GM21515 (cell line): ENCODE measurements around the gene EPB41L2.
"Not testable (repeated sequence)": the region's sequence is repeated elsewhere in the genome, so short reads cannot be mapped to it uniquely, and the experiment has no call there.

Source experiments
- ATAC-seq: cut with Tn5 transposase; IDR thresholded peaks from one replicate; pipeline ENCODE4 v1.9.1; 2021; ENCODE audit not compliant: unreplicated experiment

Gene EPB41L2

DNA sequence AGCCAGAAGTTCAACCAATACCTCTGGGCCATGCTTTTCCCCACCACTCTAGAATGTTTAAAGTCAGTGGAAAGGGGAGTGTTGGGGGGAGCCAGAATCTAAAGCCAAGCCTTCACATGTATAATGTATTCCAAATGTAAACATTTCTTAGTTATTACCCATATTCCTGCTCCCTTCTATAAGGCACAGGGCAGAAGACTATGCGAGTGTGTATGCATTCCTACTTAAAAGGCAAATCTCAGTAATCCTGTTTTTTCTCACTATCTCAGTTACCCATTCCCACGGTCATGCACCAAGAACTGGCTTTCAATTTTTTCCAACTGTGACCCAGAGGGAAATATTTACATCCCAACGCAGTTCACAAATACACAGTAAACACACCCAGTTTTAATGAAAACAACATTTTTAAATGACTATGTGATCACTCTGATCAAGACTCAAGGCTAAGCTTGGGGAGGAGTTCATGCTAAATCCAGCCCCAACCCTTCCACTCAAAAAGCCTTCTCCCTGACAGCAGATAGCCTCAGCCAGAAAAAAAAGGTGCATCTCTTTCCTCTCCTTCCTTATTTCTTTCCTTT, 57.5 kb downstream of the EPB41L2 start:
- ATAC-seq = no peak

DNA sequence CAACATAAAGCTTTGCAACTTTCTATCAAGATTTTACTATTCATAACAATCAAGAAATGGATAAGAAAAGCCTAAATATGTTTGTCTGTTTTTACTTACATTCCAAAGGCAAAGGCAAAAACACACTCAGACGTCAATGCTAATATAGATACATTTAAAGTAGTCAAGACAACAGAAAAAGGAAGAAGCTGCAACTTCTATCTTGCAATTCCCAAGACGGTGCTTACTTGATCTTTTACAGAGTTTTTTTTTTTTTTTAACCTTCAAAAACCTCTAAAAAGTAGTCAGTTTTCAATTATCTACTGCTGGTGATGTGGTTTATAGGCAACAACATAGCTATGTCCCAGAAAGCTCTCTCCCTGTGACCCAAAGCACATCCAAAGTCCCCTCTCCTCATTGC, 58.1 kb downstream of the EPB41L2 start:
- no peak for ATAC-seq

DNA sequence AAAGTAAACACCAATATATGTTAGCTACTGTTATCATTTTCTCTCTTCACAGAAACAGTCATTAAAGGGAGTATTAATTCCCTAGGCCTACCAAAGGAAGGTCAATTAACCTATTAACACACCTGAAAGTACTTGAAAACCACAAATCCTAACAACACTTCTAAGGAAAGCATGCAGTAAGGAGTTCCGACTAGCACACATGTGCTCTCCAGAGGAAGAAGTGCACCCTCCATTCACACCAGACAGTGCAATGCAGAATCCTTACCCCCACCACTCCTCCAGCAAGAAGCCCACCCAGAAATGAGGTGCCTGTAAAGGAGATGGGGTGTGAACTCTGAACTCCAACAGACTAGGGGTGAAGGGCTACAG, 58.7 kb downstream of the EPB41L2 start:
- no peak for ATAC-seq

DNA sequence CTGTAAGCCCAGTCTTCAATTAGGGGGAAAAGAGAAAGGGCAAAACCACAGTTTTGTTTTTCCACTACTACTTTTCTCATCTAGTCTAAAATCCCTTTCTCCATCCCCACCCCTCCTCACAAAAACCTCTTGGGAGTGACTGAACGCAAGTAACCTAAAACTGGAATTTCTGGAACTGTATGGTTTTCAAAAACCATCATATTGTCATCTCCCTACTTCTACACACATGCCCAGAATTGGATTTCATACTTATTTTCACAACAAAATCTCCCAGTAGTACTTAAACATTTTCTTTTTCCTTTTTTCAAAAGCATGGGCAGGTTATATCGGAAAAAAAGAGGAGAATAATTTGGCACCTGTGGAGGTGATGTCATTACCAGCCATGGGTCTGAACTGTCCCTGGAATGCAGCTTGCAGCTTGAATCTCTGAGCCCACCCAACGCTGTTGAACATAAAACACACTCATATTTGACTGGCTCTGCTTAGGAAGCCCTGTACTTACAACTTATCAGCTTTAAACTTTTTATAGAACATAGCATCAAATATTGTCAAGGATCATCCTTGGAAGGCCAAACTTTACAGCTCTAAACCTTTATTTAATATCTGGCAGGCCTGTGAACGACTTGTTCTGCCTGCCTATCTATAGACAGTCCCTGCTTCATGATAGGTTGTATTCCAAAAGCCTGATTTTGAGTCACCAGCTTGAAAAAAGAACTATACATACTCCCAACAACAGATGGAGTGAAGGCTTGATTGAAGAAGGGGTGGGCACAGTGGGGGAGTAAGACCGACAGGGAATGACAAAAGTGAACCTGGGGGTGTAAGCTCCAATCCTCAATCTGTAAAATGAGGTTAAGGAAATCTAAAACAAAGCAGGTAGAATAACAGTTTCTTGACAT, 59.3 kb downstream of the EPB41L2 start:
- no peak for ATAC-seq

DNA sequence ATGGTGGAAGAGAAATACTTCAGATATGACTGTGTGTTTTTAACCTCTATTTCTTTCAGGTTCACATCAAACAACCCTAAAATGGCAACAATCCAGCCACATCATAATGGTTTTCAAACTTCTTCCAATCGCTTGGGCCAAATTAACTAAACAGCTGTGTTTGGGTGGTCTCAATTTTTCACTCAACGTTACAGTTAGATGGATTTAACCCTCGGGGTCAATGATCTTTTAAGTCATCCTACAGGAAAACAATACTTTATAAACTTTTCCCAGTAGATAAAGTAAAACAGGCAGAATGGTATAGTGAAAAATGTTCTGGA, 60.4 kb downstream of the EPB41L2 start:
- no peak for ATAC-seq

DNA sequence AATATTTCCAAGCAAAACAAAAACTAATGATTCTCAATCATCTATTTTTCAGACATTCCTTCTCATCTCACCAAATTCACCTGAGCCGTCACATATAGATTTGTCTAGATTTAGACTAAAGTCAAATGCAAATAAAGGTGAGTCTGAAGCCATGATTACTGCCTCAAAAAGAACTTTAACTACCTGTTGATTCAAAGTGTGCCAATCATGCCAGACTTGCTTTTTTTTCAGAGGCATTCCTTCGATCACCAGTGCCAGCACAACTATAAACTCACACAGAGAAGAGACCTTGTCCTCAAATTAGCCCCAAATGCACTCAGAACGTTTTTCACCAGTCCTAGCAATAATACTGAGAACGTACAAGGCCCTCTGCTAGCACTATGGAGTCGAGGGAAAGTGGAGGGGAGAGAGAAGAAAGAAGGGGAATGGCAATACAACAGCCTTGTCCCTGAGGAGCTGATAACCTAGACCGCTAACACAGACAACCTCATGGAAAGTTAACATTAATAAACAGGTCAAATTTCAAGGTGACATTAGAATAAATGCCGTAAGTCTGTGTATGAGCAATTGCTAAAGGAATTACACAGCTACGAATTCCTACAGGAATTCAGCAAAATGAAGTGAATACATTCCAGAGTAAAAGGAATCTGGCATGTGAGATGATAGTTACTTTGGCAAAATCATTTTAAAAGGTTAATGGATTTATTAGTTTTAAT, 60.9 kb downstream of the EPB41L2 start:
- ATAC-seq = no peak

DNA sequence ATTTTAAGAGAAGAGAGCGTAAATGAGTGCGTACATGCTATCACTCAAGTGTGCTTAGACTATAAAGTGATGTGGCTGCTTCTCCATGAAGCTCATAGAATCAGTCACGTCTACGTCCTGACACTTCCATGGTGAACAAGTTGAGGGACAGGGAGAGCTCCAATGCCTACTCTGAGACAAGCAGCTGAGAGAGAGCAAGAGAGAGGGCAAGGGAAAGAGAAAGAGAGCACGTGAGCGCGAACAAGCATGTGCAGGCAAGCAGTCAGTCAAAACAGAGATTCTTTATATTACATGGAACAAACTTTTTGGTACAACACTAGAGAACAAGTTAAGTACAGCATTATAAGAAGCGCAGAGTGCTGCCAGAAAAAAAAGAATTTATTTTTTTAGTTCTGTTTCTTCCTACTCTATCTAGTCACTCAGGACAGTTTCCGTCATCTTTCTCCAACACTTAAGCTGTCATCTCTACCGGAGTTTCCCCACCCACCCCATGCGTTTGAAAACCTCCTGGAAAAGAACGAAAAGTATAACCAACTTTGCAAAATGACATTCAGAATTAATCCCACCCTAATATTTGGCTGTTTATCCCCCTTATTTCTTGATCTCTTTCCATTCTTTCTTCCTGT, 61.8 kb downstream of the EPB41L2 start:
- no peak for ATAC-seq

DNA sequence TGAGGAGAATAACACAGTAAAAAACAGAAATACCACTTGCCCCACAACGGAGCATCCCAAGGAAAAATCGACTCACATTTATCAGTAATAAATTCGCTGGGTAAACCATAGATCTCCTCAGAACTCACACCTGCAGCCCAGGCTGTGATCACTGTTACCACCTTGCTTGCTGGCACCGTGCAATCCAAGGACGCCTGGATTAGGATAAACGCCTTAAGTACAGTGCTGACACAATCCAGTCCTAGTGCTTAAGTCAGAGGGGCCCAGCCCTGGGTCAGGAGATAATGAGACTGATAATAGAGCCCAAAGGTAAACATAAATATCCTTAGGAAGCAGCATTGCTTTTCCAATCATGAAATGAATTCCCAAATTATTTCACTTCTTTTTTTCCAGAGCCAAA, 62.5 kb downstream of the EPB41L2 start:
- no peak for ATAC-seq

DNA sequence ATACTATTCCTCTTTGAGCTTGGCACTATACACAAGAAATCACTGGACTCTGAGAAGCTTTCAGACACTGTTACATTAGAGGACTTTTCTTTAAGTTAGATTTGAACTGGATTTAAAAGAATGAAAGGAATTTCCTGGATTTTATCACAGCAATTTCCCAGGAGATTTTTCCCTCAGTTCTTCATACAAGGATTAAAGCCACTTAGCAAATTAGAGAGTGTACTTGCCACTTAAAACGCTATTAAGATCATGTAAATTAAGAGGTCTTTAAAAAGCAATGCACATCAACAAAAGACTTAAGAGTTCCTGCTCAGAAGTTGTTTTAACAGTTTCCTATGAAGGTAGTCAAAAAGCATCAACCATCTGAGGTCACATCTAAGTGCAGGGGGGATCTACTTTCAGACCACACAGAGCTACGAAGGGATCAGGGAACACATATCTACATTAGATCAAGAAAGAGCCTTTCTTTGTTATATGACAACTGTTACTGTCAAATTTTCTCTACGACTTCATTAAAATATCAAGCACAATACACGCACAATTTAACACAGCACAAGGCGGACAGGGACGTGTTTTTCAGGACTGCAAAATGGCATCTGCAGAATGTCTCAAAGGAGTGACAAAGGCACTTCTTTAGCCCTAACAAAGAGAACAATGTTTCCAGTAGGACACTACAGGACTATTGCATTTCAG, 65.8 kb downstream of the EPB41L2 start:
- ATAC-seq = no peak

DNA sequence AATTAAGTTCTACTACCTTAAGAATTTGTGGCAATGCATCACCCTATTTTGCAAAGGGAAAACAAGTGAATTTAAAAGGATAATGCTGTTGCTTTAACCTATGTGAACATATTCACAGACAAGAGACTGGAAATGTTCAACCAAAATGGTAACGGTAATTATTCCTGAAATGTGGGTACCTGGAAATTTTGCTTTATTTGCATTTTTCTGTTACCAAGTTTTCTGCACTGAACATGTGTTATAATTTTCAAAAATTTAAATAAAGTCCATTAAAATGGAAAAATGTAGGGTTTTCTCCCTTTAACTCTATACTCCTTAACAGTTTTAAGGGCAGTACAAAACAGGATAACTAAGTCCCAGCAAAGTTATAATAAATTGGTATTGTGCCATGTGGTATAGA, 66.4 kb downstream of the EPB41L2 start:
- no peak for ATAC-seq

DNA sequence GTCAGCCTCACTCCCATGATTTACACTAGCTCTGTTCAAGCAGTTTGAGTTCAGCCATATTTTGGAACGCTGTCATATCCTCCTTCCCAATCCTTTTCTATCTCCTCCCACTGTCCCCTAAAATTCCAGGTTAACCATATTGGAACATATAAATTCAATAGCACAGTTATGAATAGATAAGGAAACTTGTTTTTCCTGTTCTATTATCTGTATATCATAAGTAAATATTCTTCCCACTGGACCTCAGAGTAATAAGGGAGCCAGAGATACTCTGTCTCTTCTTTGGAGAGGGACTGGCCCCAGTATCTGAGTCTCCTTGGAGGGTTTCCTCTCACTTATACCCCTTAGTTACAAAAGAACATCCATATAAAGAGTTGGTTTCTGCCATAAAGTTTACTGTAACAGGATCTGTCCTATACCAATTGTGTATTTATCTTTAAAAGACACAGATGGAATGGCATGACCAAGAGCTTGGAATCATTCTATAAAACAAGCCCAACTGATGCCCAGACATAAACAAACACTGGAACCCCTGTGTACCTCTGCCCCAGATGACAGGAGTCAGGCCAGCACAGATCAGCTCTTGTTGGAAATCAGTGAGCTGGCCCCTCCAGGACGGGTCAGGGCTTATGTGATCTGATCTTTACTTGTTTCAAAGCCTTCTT, 67.1 kb downstream of the EPB41L2 start:
- ATAC-seq = no peak

DNA sequence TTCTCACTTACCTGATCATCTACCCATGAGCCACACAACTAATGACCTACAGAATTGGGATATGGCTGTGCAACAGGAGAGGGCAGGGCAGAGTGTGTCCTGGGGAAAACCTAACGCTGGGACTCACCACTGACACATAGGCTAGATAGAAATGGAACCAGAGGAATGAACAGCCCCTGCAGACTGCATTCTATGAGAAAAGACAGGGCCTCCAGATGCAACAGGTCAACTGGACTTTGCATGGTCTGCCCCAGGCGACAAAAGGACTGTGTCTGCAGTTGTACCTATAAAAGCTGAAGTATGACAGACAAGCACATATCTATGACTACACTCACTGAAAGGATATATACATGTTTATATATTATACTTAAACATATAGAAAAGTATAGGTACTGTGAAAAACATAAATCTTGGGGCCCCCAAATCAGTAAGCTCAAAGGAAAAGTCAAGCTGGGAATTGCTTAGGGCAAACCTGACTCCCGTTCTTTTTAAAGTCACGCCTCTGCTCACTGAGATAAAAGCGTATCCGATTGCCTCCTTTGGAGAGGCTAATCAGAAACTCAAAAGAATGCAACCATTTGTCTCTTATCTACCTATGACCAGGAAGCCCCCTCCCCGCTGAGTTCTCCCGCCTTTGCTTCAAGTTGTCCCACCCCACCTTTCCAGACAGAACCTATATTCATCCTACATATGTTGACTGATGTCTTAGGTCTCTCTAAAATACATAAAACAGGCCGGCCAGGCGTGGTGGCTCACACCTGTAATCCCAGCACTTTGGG, 68.5 kb downstream of the EPB41L2 start:
- ATAC-seq = no peak

DNA sequence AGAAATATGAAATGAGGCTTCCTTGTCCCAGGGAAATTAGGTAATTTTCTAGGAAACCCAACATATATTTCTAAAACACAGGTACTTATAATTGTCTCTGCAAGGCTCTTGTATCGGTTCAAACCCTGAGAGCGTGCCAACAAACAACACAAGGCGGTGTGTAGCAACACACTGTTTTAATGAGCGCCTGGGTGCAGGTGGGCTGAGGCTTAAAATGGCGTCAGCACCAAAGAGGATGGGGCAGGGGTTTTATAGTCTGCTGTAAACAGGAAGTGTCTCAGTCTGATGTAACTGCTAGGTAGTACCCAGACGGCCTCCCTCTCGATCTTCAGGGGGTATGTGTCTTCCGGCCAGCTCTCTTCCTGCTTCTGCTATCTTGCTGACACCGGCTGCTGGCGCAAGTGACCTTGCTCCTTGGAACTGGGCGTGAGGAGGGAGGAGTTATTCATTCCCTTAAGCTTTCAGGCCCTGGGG, 69.7 kb downstream of the EPB41L2 start:
- ATAC-seq = no peak

DNA sequence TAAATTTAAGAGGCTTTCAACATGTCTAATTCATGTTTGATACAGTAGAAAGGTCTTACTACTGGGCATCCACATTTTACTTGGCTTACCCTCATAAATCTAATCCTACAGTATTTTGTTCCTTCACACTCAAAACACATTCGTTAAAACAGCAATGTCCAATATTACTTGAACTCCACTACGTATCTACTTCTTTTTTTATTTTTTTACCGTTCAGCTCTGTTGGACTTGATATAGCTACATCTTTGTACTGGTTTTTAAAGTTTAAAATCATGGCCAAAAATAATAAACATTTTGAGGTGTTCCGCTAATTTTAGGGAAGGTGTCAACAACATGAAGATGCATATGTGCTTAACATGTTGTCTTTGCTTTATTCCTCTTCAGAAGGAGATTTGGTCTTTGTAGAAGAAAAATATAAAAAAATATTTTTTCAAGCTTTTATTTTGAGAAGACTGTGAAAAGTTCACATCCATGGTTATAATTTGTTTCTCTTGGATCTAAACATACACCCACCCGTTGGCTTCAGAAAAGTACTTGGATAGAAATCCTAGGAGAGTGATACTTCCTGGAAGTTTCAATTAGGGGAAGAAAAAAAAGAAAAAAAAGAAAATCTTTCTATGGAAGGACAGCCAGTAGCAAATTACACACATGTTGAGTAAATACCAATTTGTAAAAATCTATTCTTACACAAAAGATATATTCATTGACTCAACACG, 71.5 kb downstream of the EPB41L2 start:
- no peak for ATAC-seq

DNA sequence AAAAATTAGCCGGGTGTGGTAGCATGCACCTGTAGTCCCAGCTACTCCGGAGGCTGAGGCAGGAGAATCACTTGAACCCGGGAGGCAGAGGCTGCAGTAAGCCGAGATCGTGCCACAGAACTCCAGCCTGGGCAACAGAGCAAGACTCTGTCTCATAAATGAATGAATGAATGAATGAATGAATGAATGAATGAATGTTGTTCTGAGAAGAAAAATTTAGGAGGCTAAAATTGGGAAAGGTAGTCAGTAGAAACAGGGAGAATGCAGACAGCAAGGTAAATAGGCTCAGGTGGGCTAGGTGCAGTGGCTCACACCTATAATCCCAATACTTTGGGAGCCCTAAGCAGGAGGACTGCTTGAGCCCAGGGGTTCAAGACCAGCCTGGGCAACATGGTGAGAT, 75.5 kb downstream of the EPB41L2 start:
- not testable (repeated sequence) for ATAC-seq

DNA sequence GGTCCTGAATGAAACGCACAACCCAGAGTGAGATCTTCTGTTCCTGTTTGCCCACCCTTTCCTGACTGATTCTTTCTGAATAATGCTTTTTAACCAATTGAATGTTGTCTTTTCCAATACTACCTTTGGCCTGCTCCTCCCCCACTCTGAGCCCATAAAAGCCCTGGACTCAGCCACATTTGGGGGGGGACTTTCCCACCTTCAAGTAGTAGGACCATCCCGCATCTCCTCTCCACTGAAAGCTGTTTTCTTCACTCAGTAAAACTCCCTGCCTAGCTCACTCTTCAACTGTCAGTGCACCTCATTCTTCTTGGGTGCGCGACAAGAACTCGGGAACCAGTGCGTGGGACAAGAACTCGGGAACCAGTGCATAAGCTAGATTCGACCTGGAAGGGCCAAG, 77.9 kb downstream of the EPB41L2 start:
- ATAC-seq = no peak

DNA sequence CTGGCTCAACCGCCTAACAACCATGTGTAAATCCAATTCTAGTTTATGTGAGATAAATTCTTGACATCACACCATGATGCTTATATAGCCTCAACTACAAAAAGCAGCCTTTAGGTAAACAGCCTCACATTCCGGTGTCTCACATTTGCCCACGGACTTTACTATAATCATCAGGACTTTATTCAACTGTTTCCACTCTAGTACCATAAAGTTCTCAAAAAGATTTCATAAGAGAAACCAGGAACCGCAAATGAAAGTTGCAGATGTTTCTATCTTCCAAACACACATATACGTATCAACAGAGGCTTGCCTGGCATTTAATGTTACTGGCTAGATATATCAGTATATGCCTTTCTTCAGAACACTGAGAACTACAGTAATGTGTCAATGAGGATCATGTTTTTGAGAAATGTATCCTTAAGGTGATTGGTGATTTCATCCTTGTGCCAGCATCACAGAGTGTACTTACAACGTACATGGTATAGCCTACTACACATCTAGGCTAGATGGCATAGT, 80.0 kb downstream of the EPB41L2 start:
- ATAC-seq = no peak

DNA sequence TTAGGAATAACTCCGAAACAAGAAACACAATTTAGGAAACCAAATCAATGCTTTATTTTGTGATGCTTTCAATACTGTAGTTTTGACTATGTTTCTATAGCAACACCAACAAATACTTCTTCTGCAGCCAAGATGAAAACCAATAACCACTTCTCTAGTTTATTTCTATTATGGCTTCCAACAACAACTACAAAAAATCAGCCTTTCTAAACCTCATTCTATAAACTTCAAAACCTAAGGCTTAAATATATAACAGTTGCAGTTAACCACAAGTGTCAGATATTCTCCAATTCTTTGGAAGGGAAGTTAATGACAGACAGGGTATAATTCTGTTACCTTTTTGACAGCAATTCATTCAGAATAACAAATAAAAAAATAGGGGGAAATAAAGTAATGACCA, 80.9 kb downstream of the EPB41L2 start:
- ATAC-seq = no peak

DNA sequence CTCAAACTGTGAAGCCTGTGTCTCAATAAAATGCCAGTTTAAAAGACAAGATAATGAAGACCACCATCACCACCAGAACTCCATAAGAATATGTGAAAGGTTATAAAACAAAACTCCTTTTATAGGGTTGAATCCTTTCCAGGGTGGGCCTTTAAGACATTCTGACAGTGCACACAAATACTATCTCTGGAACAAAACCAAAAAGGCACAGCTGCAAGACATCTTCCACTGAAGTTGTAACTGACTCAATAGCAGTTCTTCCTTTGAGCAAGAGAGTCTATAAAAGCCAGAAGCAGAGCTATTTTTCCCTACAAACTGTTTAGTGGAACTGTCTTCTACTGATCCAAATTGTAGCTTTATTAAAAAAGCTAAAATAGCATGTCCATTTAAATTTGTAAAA, 81.6 kb downstream of the EPB41L2 start:
- ATAC-seq = no peak
